T1000 (cell line): ENCODE data around the gene ZFYVE9.
"Not testable (repeated sequence)": the region's sequence is repeated elsewhere in the genome, so short reads cannot be mapped to it uniquely, and the experiment has no call there.

Source experiments
- DNase-seq: peaks from one replicate; lab custom pipeline; 2025; ENCODE audit warnings: mixed read lengths; lab: John Stamatoyannopoulos, UW

The ZFYVE9 gene

DNA sequence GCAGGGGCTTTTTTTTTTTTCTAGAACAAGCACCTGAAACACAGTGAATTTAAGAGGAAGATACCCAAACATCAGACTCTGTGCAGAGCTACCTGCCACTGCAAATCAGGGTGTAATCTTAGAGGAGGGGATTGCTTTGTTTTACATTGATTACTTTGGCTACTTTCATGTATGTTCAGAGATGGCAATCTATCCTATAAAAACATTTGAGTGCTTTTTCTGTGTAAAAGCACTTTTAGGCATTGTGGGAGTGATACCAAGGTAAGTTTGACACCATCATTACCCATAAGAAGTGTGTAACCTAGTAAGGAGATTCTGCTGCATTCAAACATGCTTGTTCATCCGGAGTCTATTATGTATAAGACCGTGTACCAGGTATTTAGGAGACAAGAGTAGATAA lies 50.1 kb downstream of the ZFYVE9 start:
- no peak for DNase-seq

DNA sequence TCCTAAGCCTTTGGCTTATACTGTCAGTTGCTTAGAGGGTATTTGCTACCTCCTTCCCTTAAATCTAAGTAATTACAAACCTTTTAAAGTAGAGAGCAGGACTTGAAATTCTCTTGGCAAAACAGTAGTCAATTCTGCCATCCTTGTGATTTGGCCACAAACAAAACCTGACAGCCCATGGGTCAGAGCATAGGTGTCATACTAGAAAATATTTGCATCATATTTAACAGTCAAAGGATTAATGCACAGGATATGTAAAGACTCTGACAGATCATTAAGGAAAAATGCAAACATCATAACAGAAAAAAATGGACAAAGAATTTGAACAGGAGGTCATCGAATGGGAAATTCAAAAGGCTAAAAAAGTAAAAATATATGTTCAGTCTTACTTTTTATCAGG lies 50.5 kb downstream of the ZFYVE9 start:
- no peak for DNase-seq

- DNase-seq, result no peak
These were observed 52.1 kb downstream of the ZFYVE9 start for GRCh38 chr1:52193985-52194384.

- no peak for DNase-seq
These were observed 53.3 kb downstream of the ZFYVE9 start for GRCh38 chr1:52195161-52195560.

DNA sequence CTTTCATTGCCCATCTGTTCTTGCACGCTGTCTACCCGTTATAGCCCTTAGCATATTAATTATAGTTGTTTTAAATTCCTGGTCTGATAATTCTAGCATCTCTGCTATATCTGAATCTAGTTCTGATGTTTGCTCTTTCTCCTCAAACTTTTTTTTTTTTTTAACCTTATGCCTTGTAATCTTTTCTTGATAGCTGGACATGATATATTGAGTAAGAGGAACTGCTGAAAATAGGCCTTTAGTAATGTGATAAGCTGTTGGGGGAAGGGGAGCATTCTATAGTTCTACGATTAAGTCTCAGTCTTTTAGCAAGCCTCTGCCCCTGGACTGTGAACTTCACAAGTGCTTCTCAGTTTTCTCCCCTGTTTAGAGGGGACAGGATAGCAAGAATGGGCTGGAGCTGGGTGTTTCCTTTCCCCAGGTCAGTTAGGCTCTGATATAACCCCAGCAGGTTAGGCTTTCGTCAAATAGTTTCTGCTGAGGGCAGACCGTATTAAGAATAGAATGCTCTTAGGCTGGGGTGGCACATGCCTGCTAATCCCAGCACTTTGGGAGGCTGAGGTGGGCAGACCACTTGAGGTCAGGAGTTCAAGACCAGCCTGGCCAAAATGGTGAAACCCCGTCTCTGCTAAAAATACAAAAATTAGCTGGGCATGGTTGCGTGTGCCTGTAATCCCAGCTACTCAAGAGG lies 62.2 kb downstream of the ZFYVE9 start:
- DNase-seq, result no peak

DNA sequence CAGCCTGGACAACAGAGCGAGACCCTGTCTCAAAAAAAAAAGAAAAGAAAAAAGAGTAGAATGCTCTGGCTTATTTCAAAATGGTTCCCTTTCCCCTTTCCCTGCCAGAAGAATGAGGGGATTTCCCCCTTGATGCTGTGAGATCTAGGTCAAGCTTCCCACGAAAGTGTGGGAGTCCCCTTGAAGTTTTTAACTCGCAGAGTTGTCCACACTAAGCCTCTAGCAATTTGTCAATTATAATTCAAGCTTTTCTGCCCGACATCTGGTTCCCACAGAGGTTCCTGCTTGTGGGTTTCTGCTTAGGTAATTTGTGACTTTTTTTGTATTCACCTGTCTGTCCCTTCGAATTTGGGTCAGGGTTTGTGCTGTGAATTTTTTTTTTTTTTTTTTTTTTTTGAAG lies 62.8 kb downstream of the ZFYVE9 start:
- DNase-seq, result no peak

- not testable (repeated sequence) for DNase-seq
These were observed 64.8 kb downstream of the ZFYVE9 start for GRCh38 chr1:52206686-52207085.

DNA sequence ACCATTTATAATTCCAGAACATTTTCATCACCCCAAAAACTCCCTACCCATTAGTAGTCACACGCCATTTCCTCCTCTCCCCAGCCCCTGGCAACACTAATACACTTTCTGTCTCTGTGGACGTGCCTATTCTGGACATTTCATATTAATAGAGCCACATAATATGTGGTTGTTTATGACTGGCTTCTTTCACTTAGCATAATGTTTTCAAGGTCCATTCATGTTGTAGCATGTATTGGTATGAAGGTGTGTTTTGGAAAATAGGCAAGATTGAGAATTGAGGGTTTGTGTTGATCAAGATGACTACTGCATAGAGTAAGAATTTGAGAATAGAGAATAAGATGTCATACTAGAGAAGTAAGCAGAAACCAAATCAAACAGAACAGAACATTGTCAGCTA lies 67.5 kb downstream of the ZFYVE9 start:
- no peak for DNase-seq

DNA sequence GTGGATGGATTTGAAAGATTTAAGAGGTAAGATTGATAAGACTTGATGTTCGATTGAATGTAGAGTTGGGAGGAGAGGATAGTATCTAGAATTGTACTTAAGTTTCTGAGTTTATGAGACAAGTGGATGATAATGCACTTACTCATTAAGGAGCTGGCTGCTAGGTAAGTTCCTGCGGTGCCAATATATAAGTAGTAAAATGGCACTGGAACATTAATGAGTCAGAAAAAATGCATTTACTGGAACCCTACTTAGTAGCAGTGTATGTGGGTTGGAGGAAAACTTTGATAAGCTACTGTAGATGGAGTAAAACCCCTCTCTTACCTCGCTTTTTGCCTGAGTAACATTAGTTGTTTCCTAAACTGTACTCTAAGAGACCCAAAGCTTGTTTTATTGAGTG lies 68.2 kb downstream of the ZFYVE9 start:
- DNase-seq, result no peak

DNA sequence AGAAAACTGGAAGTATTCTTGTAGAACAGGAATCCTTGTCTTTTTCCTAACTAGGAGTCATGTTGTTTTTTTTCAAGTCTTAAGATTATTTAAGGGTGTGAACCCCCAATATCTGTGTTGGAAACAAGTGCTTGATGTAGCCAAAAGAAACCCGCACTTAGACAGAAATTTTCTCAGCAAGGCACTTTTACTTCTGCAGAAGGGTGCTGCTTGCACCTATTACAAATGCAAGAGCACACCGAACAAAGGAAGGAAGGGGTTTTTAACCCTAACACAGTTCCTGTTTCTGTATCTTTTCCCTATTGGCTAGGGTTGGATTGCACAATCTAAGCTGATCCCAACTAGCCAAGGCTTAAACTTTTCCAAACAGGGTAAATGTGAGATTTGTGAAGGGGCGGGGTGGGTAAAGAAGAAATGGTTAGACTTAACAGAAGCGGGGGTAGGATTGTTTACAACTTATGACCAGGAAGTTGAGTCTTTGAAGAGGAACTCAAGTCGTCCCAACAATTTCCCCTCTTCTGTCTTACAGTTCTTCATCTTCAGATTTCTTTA lies 75.1 kb downstream of the ZFYVE9 start:
- no peak for DNase-seq

DNA sequence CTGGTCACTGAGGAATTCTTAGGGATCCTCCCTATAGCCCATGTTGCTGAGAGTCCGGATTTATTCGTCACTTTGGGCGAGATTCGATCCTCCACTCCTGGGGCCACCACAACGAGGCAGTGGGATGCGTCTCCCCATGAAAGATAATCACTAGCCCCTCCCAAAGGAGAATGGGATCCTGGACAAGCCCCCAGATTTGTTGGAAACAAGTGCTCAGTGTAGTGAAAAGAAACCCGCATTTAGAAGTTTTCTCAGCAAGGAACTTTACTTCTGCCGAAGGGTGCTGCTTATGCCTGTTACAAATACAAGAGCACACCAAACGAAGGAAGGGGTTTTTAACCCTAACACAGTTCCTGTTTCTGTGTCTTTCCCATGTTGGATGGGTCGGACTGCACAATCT lies 83.3 kb downstream of the ZFYVE9 start:
- no peak for DNase-seq

GRCh38 chr1:52229494-52229893 lies 87.6 kb downstream of the ZFYVE9 start:
- no peak for DNase-seq

GRCh38 chr1:52233463-52233862 lies 91.6 kb downstream of the ZFYVE9 start:
- no peak for DNase-seq

DNA sequence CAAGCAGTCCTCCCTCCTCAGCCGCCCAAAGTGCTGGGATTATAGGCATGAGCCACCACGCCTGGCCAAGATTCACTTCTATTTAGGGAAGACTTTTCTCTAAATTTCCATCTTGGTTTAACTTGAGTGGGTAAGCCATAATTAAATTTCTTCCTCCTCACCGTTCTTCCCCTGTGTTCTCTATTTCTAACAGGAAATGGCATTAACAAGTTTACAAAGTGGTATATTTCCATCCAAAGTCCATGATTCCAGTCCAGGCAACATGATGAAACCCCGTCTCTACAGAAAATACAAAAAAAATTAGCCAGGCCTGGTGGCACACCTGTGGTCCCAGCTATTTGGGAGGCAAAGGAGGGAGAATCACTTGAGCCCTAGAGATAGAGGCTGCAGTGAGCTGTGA lies 92.1 kb downstream of the ZFYVE9 start:
- DNase-seq, result no peak

- DNase-seq, result no peak
These were observed 92.8 kb downstream of the ZFYVE9 start for GRCh38 chr1:52234708-52235107.

GRCh38 chr1:52235646-52236045 lies 93.8 kb downstream of the ZFYVE9 start:
- no peak for DNase-seq

DNA sequence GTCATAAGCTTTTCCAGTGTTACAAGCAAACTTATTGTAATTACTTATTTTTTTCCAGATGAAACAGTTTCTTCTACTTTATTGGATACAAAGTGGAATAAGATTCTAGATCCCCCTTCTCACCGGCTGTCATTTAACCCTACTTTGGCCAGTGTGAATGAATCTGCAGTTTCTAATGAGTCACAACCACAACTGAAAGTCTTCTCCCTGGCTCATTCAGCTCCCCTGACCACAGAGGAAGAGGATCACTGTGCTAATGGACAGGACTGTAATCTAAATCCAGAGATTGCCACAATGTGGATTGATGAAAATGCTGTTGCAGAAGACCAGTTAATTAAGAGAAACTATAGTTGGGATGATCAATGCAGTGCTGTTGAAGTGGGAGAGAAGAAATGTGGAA lies 95.5 kb downstream of the ZFYVE9 start:
- DNase-seq, result peak; percentile 11

DNA sequence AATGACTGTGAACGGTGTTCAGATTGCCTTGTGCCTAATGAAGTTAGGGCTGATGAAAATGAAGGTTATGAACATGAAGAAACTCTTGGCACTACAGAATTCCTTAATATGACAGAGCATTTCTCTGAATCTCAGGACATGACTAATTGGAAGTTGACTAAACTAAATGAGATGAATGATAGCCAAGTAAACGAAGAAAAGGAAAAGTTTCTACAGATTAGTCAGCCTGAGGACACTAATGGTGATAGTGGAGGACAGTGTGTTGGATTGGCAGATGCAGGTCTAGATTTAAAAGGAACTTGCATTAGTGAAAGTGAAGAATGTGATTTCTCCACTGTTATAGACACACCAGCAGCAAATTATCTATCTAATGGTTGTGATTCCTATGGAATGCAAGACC lies 96.6 kb downstream of the ZFYVE9 start:
- no peak for DNase-seq

DNA sequence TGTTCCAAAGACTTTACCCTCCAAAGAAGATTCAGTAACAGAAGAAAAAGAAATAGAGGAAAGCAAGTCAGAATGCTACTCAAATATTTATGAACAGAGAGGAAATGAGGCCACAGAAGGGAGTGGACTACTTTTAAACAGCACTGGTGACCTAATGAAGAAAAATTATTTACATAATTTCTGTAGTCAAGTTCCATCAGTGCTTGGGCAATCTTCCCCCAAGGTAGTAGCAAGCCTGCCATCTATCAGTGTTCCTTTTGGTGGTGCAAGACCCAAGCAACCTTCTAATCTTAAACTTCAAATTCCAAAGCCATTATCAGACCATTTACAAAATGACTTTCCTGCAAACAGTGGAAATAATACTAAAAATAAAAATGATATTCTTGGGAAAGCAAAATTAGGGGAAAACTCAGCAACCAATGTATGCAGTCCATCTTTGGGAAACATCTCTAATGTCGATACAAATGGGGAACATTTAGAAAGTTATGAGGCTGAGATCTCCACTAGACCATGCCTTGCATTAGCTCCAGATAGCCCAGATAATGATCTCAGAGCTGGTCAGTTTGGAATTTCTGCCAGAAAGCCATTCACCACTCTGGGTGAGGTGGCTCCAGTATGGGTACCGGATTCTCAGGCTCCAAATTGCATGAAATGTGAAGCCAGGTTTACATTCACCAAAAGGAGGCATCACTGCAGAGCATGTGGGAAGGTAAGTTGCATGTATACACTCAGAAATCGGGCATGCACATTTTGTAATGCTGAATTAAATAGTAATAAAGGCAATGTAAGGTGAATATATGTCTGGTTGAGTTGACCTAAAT lies 97.2 kb downstream of the ZFYVE9 start:
- DNase-seq, result no peak

DNA sequence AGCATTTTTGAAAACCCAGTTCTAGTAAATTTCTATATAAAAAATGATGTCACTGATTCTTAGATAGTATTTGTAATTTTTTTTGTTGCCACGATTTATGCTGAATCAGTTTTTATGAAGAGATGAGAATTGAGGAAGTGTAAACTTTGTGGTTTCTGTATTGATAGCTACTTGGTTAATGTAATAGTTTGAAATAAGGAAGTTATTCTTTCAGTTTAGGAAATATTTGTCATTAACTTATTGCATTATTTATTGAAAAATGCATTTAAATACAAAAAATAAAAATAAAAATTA lies 97.8 kb downstream of the ZFYVE9 start:
- DNase-seq, result no peak

DNA sequence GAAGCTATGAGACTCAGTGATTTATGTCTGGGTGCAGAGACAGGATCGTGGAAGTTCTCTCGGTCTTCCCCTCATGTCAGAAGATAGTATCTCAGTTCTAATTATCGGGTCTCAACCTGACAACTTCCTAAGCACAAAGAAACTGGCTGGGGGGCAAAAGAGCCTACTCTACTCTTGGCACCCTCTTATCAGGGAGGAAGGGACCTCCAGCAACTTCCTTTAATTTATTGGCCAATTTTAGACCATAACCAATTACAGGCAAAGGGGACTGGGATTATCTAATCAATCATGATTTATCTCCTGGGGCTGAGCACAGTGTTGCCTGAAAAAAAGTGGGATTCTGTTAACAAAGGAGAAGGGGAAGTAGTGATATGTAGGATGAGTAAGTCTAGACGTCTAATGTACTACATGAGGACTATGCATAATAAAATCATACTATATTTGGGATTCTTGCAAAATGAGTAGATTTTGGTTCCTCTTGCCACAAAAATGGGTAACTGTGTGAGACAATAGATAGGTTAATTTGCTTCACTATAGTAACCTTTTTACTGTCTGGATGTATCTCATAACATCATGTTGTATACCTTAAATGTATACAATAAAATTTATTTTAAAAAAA lies 98.8 kb downstream of the ZFYVE9 start:
- DNase-seq, result no peak

- DNase-seq, result no peak
These were observed 101.5 kb downstream of the ZFYVE9 start for GRCh38 chr1:52243221-52243987.
